ENCODE results near the gene SLC39A11. TPM values are rescaled to one million over a fixed set of nuclear protein-coding genes. Genes with fewer than 3 reads are reported as not detected.

The SLC39A11 gene
- total RNA-seq, 1 donor from 2014 or later = 26.0 TPM

DNA sequence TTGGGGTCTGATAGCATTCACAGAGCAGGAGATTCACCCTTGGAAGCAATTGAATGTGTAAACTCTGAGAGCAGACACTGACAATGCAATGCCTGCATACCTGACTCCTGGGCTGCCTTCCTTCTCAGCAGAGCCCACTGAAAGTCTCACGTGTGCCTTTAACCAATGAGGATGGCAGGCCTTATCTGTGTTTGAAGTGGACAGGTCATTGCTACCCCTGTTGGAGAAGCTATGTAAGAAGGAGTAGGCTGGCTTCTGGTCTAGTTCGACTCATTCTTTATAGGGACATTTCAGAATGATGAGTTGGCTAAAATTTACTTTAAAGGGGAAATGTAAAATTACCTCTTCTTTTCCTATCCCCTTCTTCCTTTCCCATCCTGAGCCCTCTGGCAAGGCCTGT, 446.3 kb downstream of the SLC39A11 start:
- TF ChIP-seq, protein P1, sequence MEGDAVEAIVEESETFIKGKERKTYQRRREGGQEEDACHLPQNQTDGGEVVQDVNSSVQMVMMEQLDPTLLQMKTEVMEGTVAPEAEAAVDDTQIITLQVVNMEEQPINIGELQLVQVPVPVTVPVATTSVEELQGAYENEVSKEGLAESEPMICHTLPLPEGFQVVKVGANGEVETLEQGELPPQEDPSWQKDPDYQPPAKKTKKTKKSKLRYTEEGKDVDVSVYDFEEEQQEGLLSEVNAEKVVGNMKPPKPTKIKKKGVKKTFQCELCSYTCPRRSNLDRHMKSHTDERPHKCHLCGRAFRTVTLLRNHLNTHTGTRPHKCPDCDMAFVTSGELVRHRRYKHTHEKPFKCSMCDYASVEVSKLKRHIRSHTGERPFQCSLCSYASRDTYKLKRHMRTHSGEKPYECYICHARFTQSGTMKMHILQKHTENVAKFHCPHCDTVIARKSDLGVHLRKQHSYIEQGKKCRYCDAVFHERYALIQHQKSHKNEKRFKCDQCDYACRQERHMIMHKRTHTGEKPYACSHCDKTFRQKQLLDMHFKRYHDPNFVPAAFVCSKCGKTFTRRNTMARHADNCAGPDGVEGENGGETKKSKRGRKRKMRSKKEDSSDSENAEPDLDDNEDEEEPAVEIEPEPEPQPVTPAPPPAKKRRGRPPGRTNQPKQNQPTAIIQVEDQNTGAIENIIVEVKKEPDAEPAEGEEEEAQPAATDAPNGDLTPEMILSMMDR (IDR thresholded peaks at IDR 0.05; ENCODE audit: unreplicated experiment) = no peak

DNA sequence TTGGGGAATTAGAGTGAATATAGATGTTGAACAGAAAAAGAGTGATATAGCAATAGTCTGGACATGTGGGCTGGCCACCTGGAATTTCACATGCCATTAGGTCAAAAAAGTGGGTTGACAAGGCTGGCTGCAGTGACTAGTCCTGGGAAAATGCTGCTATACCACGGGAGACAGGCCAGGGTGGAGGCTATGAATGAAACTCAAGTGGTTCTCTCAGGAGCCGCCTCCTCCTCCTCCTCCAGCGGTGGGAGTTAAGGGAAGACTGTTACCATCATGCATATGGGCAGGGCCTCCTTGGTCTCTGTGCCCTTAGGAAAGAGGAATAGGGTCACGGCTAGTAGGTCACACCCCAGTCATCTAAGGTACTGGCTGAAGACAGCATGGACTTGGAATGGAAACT, 448.0 kb downstream of the SLC39A11 start:
- no peaks in the 10 kb centered on the region for H3K27me3 Mint-ChIP-seq (ENCODE audit: low read depth)
- H3K36me3 Mint-ChIP-seq = no peaks in the 10 kb centered on the region
- no peak for DNase-seq (ENCODE audit: low spot score in 2 of 2, unreplicated experiment in 2 of 2)
- TF ChIP-seq, protein P1 (IDR thresholded peaks at IDR 0.05; ENCODE audit: unreplicated experiment) = no peak
- no peaks in the 10 kb centered on the region for H3K9me3 Mint-ChIP-seq
- H3K4me3 Mint-ChIP-seq = no peak overlapping the region
- H3K27ac Mint-ChIP-seq = no peak overlapping the region
- no peaks in the 10 kb centered on the region for H3K4me1 Mint-ChIP-seq

More for the DNA sequence above, 446.3 kb downstream of the SLC39A11 start:
- DNase-seq (ENCODE audit: low spot score in 2 of 2, unreplicated experiment in 2 of 2) = no peak
- H3K4me1 Mint-ChIP-seq = no peaks in the 10 kb centered on the region
- H3K9me3 Mint-ChIP-seq = no peaks in the 10 kb centered on the region
- no peaks in the 10 kb centered on the region for H3K36me3 Mint-ChIP-seq
- H3K27ac Mint-ChIP-seq = no peak overlapping the region
- H3K4me3 Mint-ChIP-seq = no peak overlapping the region
- H3K27me3 Mint-ChIP-seq (ENCODE audit: low read depth) = no peaks in the 10 kb centered on the region

DNA sequence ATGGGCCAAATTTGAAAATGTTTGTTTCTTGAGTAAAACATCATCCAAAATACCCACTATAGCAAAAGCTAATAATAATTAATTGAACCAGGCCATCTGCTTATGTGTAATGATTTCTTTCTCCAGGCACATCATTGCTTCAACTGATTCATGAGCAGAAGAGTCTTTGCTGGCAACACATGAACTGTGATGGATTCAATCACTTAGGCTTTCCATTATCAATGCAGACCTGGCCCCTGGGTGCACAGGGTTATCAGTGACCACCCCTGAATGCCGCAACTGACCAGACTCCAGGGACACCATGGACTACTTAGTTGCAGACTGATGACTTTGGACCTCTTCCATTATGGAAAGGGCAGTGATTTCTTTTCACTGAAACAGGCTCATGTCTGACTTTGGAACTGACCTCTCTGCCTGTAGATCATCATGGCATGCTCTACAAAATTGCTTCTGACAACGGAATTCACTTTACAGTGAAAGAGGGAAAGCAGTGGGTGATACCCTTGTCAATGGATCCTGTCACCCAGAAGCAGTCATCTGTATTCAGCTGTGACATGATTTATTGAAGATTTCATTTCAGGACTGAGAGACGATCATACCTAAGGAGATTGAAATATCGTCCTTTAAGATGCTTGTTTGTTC, 448.8 kb downstream of the SLC39A11 start:
- TF ChIP-seq, protein P1 (IDR thresholded peaks at IDR 0.05; ENCODE audit: unreplicated experiment) = no peak
- H3K36me3 Mint-ChIP-seq = no peaks in the 10 kb centered on the region
- no peak overlapping the region for H3K27ac Mint-ChIP-seq
- H3K4me3 Mint-ChIP-seq = no peak overlapping the region
- H3K9me3 Mint-ChIP-seq = no peaks in the 10 kb centered on the region
- H3K27me3 Mint-ChIP-seq (ENCODE audit: low read depth) = no peaks in the 10 kb centered on the region
- DNase-seq (ENCODE audit: low spot score in 2 of 2, unreplicated experiment in 2 of 2) = no peak
- no peaks in the 10 kb centered on the region for H3K4me1 Mint-ChIP-seq

DNA sequence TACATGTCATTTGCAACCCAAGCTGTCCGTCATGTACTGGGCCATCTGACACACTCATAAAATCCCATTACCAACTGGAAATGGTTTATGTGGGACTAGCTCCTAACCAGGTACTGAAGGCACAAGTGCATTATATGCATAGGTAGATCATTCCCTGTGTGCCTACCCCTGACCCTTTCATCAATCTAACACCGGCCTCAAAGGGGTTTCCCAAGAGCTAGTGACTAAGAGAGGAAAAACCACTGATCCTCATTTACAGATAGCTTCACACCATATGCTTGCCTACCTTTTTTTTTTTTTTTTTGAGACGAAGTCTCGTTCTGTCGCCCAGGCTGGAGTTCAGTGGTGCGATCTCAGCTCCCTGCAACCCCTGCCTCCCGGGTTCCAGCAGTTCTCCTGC, 449.8 kb downstream of the SLC39A11 start:
- Mint-ChIP-seq H3K27me3 (ENCODE audit: low read depth) (no peaks in the 10 kb centered on the region), H3K27ac (no peak overlapping the region), H3K4me1 (no peaks in the 10 kb centered on the region), H3K36me3 (no peaks in the 10 kb centered on the region), H3K9me3 (no peaks in the 10 kb centered on the region), H3K4me3 (no peak overlapping the region)
- TF ChIP-seq, protein P1 (IDR thresholded peaks at IDR 0.05; ENCODE audit: unreplicated experiment) = no peak
- no peak for DNase-seq (ENCODE audit: low spot score in 2 of 2, unreplicated experiment in 2 of 2)

DNA sequence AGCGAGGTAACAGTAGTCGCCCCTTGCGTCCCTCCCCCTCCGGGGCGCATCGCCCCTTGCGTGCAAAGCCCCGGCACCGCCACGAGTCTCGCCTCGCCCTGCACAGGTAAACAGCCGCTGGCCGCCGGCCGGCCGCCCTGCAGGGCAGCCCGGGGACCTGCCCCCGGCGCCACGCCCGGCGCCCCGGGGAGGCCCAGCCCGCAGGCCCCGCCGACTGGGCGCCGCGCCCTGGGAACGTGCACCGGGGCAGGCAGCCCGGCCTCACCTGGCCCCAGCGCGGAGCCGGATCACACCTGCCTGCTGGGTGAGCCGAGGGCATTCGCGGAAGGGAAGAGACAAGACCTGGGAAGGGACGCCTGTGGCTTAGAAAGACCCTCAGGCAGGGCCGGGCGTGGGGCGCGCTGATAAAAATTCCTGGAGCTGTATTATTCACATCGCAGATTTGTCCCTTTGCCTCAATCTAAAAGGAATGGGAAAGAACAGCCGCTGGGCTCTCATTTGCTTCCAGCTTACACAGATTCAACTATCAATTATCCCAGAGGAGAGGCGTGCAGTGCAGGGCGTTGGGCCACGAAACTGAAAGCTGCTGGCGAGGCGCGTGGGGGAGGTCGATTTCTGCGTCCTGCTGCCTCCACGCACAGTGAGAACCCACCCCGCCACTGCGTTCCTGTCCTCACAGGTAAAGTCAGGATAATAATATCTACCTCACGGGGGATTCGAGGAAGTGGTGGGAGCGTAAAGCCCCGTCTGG, 451.9 kb downstream of the SLC39A11 start:
- TF ChIP-seq, protein P1 (IDR thresholded peaks at IDR 0.05; ENCODE audit: unreplicated experiment) = no peak
- no peak for DNase-seq (ENCODE audit: low spot score in 2 of 2, unreplicated experiment in 2 of 2)

More for the DNA sequence above, 451.9 kb downstream of the SLC39A11 start:
- H3K27me3 Mint-ChIP-seq (ENCODE audit: low read depth) = no peaks in the 10 kb centered on the region
- no peak overlapping the region for H3K4me3 Mint-ChIP-seq
- H3K4me1 Mint-ChIP-seq = peaks cover 3% of the 10 kb centered on the region
- no peaks in the 10 kb centered on the region for H3K9me3 Mint-ChIP-seq
- no peak overlapping the region for H3K27ac Mint-ChIP-seq
- no peaks in the 10 kb centered on the region for H3K36me3 Mint-ChIP-seq
